Measurements from ENCODE around the gene MSX1.

- TF ChIP-seq SP4 (CRISPR knock-in tag; IDR thresholded peaks at IDR 0.05) = no peak
- TF ChIP-seq, protein P1, sequence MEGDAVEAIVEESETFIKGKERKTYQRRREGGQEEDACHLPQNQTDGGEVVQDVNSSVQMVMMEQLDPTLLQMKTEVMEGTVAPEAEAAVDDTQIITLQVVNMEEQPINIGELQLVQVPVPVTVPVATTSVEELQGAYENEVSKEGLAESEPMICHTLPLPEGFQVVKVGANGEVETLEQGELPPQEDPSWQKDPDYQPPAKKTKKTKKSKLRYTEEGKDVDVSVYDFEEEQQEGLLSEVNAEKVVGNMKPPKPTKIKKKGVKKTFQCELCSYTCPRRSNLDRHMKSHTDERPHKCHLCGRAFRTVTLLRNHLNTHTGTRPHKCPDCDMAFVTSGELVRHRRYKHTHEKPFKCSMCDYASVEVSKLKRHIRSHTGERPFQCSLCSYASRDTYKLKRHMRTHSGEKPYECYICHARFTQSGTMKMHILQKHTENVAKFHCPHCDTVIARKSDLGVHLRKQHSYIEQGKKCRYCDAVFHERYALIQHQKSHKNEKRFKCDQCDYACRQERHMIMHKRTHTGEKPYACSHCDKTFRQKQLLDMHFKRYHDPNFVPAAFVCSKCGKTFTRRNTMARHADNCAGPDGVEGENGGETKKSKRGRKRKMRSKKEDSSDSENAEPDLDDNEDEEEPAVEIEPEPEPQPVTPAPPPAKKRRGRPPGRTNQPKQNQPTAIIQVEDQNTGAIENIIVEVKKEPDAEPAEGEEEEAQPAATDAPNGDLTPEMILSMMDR (CRISPR knock-in tag; IDR thresholded peaks at IDR 0.05) = no peak
- no peak for TF ChIP-seq PTBP1 (IDR thresholded peaks at IDR 0.05; ENCODE audit: low read depth, low read length, poor library complexity, severe bottlenecking)
- no peak for TF ChIP-seq PAX8 (CRISPR knock-in tag; IDR thresholded peaks at IDR 0.05; ENCODE audit: borderline replicate concordance)
- no peak for TF ChIP-seq ARHGAP35 (CRISPR knock-in tag; IDR thresholded peaks at IDR 0.05; ENCODE audit: borderline replicate concordance)
- TF ChIP-seq, protein P2, sequence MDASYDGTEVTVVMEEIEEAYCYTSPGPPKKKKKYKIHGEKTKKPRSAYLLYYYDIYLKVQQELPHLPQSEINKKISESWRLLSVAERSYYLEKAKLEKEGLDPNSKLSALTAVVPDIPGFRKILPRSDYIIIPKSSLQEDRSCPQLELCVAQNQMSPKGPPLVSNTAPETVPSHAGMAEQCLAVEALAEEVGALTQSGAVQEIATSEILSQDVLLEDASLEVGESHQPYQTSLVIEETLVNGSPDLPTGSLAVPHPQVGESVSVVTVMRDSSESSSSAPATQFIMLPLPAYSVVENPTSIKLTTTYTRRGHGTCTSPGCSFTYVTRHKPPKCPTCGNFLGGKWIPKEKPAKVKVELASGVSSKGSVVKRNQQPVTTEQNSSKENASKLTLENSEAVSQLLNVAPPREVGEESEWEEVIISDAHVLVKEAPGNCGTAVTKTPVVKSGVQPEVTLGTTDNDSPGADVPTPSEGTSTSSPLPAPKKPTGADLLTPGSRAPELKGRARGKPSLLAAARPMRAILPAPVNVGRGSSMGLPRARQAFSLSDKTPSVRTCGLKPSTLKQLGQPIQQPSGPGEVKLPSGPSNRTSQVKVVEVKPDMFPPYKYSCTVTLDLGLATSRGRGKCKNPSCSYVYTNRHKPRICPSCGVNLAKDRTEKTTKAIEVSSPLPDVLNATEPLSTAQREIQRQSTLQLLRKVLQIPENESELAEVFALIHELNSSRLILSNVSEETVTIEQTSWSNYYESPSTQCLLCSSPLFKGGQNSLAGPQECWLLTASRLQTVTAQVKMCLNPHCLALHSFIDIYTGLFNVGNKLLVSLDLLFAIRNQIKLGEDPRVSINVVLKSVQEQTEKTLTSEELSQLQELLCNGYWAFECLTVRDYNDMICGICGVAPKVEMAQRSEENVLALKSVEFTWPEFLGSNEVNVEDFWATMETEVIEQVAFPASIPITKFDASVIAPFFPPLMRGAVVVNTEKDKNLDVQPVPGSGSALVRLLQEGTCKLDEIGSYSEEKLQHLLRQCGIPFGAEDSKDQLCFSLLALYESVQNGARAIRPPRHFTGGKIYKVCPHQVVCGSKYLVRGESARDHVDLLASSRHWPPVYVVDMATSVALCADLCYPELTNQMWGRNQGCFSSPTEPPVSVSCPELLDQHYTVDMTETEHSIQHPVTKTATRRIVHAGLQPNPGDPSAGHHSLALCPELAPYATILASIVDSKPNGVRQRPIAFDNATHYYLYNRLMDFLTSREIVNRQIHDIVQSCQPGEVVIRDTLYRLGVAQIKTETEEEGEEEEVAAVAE (CRISPR knock-in tag; IDR thresholded peaks at IDR 0.05; ENCODE audit: borderline replicate concordance) = no peak
Measured at GRCh38 chr4:4857809-4858508, 1.5 kb upstream of the MSX1 start.
